ENCODE results near the gene NAB2.
"Not testable (repeated sequence)": the region's sequence is repeated elsewhere in the genome, so short reads cannot be mapped to it uniquely, and the experiment has no call there.

NAB2 gene, protein sequence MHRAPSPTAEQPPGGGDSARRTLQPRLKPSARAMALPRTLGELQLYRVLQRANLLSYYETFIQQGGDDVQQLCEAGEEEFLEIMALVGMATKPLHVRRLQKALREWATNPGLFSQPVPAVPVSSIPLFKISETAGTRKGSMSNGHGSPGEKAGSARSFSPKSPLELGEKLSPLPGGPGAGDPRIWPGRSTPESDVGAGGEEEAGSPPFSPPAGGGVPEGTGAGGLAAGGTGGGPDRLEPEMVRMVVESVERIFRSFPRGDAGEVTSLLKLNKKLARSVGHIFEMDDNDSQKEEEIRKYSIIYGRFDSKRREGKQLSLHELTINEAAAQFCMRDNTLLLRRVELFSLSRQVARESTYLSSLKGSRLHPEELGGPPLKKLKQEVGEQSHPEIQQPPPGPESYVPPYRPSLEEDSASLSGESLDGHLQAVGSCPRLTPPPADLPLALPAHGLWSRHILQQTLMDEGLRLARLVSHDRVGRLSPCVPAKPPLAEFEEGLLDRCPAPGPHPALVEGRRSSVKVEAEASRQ

DNA sequence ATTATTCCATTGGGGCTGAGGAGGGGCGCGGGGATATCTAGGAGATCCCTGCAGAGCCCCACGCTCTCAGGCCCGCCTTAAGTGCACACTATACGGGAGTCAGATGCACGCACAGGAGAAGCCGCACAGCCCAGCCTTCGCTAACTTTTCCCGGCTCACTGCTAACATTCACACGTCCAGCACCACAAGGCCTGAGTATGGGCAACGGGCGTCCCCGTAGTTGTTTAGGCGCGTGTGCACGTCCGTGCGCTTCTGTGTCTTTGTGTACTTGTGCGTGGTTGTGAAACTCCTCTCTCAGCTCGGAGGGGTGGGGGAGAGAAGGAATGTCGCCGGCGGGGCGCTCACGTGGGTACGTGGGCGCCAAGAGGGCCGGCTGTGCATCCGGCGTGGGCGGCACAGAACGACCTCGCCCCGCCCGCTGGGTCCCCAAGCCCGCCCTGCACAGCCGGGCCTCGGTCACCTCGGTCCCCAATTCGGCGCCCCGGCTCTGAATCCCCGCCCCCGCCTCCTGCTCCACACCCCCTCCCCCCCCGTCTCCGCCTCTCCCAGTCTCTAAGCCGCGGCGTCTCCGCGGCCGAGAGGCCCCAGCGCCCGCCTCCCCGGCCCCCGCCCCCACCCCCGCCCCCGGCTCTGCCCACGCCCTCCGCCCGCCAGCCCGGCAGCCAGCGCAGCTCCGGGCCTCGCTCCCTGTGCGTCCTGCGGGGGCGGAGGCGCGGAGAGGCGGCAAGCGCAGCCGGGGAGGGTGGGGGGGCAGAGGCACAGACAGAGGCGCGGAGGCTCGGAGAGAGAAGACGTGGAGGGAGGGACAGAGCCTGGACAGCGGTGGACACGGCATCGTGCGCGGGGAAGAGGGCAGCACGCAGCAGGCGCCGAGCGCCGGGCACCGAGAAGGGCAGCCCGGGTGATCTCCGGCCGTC is at the start of gene NAB2:
TSS of gene NAB2 (plus strand) at position 761 of the 917 bp plus-strand sequence. CDS start 158 bp downstream, outside the sequence.
- peak; percentile 86 for DNase-seq

DNA sequence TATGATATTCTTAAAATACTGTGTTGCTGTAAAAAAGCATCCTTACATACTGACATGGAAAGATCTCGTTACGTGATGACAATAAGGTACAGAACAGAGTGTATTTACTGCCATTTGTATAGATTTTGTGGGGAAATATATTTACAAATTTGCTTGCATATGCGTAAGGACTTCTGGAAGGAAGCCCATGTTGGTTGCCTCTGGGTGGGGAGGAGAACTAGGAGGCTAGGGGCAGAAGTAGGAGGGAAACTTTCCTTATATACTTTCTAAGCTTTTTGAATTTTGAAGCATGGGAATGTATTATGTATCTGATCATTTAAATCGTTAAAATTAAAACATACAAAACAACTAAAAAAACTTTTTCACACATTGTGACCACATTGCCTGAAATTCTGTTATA is 48.7 kb upstream of the NAB2 start:
- DNase-seq: no peak

DNA sequence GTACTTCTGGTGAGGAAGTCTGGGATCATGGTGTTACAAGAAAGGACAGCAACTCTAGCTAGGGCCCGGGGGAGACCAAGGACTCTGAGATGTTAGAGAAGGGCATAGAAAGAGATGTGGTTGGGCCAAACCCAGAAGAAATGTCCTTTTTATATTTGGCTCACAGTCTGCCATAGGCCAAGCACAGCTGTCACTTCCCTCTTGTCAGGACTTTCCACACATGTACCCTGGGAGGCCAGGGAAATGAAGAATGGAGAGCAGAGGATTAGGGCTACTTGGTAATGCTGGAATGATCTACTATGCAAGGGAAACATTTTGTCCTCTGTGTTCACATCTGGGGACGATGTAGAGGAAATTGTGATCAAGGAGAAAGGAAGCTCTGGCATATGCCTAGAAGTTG is 48.2 kb upstream of the NAB2 start:
- DNase-seq: no peak

DNA sequence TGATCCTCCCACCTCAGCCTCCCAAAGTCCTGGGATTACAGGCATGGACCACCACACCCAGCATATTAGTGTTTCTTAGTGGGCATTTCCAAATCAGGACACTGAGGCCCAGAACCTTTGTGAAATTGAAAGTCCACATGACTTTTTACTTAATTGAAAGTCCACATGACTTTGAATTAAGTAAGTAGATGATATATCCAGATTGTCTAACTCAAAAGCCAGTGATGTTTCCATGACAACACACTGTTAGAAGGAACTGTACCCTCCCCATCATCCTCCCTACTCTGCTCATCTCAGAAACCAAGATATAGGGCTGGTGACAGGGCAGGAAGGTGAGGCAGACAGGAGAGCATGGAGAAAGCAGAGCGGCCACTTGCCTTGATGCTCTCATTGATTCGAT is 46.2 kb upstream of the NAB2 start:
- no peak for DNase-seq

DNA sequence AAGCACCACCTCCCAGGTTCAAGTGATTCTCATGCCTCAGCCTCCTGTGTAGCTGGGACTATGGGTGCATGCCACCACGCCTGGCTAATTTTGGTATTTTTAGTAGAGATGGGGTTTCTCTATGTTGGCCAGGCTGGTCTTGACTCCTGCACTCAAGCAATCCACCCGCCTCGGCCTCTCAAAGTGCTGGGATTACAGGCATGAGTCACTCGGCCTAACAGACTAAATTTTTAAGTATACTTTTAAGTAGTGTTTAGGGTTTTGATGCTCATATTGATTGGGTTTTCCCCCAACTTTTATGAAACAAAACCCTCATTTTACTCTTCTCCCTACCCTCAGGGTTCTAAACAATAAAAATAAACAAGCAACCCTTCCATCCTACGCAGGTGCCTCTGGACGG is 44.4 kb upstream of the NAB2 start:
- DNase-seq: no peak

DNA sequence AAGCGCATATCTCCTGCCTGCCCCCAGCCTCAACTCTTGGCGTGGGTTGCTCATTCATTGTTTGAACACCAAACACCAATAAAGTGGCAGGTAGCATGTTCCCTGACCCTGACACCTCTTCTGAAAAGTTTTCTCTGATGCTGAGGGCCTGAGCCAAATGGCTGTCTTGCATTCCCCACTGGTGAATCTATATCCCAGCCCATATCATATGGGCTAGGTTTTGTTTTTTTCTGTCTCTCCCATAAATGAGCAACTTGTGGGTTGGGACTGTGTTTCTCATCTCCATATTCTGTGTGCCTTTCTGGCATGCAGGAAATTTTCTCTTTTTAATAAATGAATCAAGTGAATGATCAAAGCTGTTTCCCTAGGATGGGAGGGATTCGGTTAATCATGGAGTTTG is 44.0 kb upstream of the NAB2 start:
- DNase-seq: no peak

DNA sequence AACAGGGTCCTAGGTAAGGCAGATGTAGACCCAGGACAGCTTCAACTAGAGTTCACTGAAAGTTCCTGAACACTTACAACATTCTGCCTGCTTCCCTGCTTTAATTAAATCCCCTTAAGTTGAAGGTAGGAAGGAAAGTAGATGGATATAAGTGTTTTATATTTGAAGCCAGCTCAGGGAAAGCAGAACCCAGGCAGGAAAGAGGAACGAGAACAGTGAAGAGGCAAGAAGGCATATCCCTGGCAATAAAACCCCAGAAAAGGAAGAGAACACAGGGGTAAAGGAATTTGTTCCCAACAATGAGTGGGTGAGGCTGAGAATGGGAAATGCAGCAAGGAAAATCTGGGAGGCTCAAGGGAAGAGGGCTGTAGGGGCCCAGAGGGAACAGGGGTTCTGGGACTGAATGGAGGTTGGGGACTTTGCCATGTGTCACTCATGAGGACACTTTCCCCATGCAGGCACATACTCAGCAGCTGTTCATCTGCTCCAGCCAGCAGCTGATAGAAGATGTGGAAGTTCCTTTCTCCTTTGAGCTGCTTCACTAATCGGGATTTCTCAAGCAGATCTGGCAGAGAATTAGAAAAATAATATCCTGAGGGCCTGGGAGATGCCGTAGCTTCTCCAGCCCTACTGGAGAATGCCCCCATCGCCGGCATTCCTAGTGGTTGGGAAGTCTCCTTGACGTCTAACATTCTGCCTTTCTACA is 42.7 kb upstream of the NAB2 start:
- DNase-seq: no peak

DNA sequence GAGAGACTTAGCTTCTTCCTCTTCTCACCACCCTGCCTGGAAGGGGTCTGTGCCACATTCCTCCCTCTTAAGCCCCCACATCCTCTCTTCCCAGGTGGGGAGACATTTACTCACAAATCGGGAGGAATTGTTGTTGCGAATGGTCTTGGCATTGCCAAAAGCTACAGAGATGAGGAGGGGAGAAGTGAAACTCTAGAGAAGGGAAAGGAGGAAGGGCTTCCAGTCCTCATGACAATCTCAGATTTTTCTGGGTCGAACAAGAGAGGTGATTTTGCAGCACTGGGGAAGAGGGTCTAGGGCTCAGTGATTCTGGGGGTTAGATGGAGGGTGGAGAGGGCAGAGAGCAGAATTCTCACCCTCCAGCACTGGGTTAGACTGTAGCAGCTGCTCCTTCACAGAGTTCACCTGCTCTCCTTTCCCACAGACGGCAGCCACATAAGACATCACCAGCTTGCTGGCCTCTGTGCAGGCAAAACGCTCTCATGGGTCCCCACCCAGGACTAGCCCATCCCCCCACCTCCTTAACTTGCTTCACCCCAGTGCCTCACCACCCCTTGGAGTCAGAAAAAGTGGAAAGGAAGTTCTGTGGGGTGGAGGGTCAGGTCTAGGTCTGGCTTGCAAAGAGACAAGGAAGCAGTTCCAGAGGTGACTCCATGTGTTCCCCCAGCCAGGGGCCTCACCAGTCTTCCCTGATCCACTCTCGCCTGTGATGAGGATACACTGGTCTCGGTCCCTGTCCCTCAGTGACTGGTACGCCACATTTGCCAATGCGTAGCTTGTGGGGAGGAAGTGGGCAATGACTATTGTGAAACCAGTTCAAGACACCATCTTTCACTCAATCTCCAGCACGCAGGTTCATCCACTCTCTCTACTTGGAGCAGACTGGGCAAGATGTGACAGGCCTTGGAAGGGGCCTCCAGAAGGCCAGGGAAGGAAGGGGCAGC is 41.7 kb upstream of the NAB2 start:
- DNase-seq: no peak

DNA sequence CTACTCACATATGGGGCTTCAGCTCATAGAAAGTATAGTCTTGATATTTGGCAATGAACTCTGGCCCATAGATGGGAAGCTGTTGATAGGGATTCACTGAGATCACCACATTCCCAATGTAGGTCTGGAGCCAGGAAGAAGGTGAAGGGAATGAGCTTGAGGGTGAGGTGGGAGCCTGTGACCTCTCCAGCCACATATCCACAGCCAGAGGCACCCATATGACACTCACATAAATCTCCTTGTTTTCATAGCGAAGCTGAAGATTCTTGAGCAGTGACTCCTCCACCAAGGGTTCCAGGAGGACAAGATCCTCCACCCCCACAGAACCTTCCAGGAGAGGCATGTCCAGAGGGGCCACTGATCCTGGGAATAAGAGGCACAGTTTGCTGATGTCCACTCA is 40.9 kb upstream of the NAB2 start:
- no peak for DNase-seq

DNA sequence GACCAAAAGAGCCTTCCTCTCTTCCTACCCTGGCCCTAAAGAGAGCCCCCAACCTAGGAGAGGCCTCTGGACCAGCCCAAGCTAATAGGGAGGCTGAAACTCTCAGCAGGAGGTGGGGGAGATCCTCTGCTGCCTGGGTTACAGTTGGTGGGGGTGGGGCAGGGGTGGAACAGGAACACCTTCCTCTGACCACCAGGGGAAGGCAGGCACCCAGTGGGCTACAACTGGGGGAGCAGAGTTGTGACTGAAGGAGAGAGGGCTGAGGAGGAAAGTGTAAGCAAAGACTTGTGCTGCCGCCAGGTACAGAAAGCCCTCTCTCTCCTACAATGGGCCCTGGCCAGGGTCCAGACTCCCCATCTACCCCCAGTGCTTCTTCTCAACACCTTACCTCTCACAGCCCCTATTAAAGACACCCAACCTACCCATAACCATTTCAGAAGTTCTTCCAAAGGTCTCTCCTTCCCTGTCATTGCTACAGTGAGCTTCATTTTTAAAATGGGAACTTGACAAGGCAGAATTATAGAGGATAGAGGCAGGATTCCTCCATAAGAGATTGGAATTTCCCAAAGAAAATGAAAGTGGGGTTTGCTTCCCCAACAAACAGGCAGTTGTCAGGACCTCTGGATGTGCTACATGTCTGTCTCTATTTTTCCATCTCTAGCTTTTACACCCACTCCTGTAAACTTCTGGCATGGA is 40.3 kb upstream of the NAB2 start:
- DNase-seq: no peak

DNA sequence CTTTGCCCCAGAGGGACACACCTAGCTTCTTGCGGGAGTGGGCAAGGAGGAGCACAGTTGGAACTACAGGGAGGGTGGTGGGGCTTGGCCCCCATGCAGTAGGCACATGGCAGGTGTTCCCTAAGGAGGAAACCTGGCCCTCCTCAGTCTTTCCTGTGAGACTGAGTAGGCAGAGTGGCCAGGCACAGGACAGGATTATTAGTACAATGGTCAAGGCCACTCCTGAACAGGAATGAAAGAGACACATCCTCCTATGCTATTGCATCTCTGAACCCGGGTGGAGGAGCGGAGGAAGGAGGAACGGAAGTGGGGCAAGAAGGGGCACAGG is 39.8 kb upstream of the NAB2 start:
- DNase-seq: no peak

DNA sequence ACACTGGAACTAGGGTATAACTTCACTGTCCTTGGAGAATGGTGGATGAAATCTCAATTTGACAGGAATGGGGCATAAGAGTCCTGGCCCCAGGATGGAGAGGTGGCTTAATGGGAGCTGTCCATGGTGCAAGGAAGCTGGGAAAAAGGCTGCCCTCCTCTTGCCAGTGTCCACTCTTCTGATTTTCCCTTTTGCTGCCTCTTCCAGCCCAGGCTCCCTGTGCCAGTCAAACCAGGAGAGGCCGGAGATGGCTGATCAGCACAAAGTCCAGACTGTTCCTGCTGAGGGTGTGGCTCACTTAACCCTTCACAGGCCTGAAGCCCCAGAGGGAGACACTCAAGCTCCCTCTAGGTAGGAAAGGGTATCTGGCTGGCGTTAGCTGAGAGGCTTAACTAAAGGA is 39.0 kb upstream of the NAB2 start, which contains the start of gene MYO1A:
TSS of gene MYO1A (minus strand) at position 240 of the 400 bp plus-strand sequence. CDS start 1,806 bp downstream, outside the sequence.
- DNase-seq: no peak

DNA sequence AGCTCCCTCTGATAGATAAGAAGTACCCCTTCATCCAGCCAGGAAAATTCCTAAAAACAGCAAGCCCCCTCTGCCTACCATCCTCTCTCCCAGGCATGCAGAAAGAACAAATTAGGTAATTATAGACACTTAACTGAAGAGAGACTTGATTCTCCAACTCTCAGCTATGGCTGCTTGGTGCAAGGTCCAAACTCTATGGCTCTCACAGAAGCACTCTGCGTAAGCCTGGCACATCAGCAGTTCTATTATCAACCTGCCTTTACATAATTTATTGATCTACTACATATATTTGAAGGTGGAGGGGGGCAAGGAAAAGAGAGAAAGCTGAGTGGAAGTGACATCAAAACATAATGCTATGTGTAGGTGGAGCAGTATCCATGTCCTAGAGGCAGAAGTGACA is 37.9 kb upstream of the NAB2 start:
- DNase-seq: no peak

DNA sequence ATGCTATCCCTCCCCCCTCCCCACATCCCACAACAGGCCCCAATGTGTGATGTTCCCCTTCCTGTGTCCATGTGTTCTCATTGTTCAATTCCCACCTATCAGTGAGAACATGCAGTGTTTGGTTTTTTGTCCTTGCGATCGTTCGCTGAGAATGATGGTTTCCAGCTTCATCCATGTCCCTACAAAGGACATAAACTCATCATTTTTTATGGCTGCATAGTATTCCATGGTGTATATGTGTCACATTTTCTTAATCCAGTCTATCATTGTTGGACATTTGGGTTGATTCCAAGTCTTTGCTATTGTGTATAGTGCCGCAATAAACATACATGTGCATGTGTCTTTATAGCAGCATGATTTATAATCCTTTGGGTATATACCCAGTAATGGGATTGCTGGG is 35.8 kb upstream of the NAB2 start:
- DNase-seq: not testable (repeated sequence)

DNA sequence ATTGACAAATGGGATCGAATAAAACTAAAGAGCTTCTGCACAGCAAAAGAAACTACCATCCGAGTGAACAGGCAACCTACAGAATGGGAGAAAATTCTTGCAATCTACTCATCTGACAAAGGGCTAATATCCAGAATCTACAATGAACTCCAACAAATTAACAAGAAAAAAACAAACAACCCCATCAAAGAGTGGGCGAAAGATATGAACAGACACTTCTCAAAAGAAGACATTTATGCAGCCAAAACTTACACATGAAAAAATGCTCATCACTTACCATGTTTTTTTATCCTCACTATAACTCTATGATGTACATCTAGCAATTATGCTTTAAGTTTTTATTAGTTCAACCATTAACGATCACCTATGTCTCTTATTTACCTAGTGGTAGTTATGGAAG is 35.0 kb upstream of the NAB2 start:
- DNase-seq: not testable (repeated sequence)

DNA sequence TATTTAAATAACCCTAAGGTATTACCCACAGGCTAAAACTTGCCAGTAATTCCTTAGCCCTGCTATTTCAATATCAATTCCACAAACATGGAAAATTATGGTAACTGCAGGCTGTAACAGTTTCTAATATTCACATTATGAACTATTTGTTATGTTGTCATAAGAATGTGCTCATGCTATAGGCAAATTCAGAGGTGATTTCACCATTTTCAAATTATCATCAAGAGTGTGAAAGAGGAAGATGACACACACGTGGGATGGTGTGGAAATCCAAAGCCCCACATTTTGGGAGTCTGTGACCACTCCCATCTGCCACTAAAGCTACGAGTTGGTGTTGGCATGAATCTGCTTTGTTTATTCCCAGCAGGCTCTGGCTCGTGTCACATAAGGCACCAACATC is 33.1 kb upstream of the NAB2 start:
- no peak for DNase-seq

DNA sequence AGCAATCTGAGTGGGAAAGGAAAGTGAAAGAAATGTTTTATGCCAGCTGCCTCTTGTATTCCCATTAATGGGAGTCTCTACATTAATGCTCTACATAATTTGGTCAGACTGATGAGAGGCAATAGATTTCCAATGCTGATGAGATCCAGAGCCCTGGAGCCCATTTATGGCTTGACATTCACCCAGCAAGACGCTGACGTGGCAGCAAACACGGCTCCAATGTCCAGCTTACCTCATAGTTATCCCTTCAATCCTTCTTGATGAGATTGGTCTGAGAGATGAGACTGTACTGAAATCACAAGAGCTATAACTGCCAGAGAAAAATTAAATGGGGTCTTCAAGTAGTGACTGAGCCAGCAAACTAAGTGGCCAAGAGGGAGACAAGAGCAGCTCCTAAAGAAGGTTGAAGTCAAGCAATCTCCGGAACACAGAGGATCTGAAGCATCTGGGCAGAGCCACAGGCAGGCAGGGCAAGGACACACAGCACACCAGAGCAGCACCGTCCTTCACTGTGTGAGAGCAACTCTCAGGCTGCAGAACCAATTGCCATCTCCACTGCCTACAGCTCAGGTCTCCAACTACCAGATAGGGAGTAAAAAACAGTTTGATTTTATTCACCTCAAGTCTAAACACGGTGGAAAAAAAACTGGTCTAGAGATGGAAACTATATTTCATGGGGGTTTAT is 31.7 kb upstream of the NAB2 start:
- DNase-seq: no peak

DNA sequence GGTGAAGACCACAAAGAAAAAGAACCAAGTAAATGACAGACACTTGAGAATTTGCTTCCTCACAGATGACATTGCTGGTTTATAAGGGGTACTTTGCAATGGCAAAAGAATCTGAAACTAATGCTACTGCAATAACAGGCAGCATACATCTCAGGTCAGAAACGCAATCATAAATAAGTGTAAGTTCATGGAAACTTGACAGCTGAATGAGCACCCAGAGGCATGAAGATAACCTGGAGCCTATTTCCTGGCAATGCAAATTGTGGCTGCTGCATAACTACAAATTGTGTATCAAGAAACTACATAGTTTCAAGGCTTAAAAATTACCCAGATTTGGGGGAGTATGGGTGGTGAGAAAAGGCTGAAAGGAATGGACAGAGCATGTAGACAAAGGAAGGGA is 30.5 kb upstream of the NAB2 start:
- no peak for DNase-seq

DNA sequence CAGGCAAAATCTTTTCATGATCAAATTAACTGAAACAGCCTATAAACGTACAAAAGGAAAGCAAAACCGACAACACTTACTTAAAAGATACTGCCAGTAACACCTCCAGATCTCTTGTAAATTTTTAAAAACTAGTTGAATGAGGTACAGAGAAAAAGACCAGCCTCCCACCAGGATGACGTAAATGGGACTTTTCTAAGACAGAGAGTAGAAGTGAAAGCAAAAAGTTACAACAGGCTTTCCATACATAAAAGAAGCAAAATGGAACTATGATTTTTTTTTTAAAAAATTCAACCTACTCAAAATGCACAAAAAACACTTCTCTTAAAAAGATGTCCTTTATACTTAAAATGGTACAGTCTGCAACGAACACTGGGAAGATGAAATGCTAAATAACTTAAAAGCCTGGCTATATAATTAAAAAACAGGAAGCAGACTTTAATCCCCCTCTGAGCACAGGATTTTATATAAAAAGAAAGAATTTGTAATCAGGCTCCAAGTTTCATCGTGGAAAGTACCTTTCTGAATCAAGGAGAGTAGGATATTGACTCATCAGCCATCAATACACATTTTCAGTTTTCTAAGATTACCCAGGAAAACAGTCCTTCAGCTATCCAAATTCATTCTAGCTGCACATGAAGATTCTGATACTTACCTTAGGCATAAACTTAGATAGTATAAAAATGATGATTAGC is 24.8 kb upstream of the NAB2 start:
- DNase-seq: no peak

DNA sequence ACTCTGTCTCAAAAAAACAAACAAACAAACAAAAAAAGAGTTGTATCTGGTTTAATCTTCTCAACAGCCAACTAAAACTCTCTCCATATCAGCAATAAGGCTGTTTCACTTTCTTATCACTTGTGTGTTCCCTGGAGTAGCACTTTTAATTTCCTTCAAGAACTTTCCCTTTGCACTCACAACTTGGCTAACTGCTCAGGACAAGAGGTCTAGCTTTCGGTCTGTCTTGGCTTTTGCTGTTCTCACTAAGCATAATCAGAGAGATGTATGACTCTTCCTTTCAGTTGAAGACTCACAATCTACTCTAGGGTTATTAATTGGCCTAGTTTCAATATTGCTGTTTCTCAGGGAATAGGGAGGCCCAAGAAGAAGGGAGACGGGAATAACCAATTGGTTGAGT is 22.7 kb upstream of the NAB2 start:
- DNase-seq: no peak
